Measurements from ENCODE around the gene IFITM10.

IFITM10 gene

GRCh38 chr11:1736447-1736992 lies 13.9 kb downstream of the IFITM10 start:
- DNase-seq, result no peak

- DNase-seq, result no peak
Measured at GRCh38 chr11:1735271-1735670, 15.1 kb downstream of the IFITM10 start.

GRCh38 chr11:1734641-1735081 lies 15.7 kb downstream of the IFITM10 start:
- no peak for DNase-seq

GRCh38 chr11:1733716-1734640 lies 16.4 kb downstream of the IFITM10 start:
- no peak for DNase-seq

- no peak for DNase-seq
Measured at GRCh38 chr11:1733009-1733715, 17.2 kb downstream of the IFITM10 start.

- DNase-seq, result no peak
Measured at GRCh38 chr11:1732418-1733008, 17.9 kb downstream of the IFITM10 start.

DNA sequence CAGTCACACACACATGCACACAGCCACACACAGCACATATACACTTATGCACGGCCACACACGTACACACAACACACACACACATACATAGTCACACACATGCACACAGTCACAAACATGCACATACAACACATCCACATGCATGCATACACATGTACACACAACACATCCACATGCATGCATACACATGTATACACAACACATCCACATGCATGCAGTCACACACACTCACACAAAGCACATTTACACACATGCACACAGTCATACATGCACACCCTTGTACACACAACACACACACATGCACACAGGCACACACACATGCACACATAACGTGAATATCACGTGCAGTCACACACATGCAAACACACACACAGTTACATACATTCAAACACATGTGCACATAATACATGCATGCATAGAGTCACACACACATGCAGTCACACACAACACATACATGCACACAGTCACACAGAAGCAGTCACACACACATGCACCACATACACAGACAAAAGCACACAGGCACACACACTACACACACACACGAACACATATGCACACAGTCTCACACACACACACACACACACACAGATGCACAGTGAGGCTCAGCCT lies 18.8 kb downstream of the IFITM10 start:
- no peak for DNase-seq

- no peak for DNase-seq
Measured at GRCh38 chr11:1730059-1730629, 20.3 kb downstream of the IFITM10 start.

GRCh38 chr11:1729692-1730011 lies 20.7 kb downstream of the IFITM10 start:
- DNase-seq, result no peak

DNA sequence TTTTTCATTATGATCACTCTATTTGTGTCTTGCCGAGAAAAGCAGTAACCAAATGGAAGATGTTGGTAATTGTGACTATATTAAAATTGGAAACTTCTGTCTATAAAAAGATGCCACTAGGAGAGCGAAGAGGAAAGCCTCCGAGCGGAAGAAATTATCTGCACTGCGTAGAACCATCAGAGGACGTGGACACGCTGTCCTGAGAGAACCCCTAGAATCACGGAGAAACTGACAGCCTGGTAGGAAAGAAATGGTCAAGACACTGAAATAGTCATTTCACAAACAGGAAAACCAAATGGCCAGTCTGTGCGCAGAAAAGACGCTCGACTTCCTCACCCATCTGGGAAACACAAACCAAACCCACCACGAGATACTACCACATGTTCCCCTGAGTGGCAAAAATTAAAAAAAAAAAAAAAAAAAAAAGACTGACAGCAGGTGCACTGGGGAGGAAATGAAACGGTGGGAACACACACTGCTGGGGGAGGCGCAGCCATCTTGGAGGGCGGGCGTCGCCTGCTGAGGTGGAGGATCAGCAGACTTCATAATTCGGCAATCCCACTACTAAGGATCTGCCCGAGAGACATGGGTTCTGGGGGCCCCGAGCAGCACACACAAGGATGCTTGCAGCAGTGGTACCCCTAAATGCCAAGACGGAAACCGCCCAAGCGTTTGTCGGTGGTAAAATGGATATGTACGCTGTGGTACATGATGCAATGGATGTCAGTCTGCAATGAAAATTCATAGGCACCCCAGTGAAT lies 21.3 kb downstream of the IFITM10 start:
- DNase-seq, result no peak

- DNase-seq, result no peak
Measured at GRCh38 chr11:1728301-1728700, 22.1 kb downstream of the IFITM10 start.

DNA sequence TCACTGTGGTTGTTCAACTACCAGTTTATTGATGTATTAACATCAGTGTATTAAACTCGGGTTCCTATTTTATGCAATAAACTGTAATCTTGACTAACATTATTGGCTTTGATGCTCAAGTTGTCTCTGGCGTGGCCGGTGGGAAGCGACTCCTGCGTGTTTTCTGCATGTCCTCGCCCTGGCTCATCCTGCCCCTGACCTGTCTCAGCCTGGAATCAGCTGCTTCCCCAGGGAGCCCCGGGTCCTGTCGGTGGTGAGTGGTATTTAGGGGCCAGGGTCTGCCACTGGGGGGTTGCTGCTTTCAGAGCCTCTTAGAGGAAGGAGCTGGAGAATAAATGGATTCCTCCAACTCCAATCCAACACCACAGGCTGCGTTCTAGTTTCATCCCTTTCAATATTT lies 22.5 kb downstream of the IFITM10 start:
- DNase-seq, result no peak

DNA sequence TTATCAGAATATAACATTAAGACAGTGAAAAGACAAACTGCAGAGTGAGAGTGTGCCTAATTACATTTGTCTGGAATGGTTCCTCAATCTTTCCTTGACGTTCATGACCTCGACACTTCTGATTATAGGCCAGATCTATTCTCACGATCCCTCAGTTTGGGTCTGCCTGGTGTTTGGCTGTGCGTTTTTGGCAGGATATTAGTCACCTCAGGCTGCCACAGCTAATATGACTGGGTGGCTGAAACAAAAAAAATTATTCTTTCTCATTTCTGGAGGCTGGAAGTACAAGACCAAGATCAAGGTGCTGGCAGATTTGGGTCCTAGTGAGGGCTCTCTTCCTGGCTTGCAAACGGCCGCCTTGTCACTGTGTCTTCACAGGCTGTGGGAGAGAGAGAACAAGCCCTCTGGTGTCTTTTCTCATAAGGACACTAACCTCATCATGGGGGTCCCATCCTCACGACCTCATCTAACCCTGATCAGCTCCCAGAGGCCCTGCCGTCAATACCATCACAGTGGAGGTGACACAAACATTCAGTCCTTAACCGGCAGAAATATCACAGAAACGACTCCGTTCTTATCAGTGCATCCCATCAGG lies 23.2 kb downstream of the IFITM10 start:
- DNase-seq, result no peak

GRCh38 chr11:1719781-1720180 lies 30.6 kb downstream of the IFITM10 start:
- no peak for DNase-seq

- no peak for DNase-seq
Measured at GRCh38 chr11:1718326-1718725, 32.1 kb downstream of the IFITM10 start.

- no peak for DNase-seq
Measured at GRCh38 chr11:1717745-1718144, 32.6 kb downstream of the IFITM10 start.

DNA sequence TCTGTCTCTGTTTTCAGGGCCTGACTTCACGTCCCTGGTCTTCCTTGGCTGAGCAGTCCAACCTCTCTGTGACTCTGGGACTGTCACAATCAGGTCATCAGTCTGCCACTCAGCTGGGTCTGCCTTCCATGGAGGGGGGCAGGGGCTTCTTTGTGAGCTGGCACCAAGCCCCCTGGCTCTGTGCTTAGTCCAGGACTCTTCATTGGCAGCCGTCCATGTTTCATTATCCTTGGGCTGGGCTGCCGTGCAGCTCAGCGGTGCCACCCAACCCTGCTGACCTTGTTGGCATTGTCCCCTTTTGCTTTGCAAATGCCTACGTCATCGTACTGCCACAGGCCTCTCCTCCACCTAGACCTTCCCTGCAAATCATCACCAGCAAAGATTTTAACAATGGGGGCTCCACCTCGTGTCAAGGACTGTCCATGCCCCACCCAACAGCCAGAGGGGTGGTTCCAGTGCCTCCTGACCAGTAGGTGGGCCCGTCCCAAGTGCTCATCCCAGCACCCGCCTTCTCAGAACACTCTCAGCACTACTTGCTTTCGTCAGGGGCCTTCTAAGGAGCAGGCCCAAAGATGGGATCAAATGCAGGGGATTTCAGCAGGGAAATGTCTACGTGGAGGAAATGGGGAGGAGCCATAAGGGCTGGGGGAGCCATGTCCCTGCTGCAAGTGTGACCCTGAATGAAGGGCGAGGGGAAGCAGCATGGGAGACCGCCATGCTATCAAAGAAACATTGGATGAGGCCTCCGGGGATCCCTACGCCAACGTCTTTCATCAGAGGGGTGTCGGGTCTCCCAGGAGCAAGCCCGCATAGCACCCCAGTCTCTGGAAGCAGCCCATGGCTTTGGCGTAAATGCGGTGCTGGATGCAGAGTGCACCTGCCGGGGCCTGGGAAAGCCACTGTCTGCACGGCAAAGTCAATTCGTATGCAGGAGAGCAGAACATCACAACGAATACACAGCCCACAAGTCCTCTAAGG lies 35.2 kb downstream of the IFITM10 start:
- no peak for DNase-seq

DNA sequence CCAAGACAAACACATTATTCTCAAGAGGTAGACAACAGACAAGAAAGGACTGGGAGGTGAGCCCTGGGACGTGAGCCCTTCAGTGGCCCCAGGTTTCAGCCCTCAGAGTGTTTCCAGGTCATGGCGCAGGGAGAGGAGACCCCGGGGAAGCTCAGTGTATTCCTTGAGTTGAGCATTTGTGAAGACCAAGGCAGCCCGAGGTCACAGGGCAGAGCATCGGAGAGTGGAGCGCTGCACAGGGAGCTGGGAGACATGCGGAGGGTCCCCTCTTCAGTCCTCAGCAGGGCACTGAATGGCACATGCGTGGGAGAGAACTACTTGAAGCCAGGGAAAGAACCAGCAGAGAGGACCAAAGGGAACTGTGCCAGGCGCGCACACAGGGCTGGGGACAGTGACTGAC lies 41.7 kb downstream of the IFITM10 start:
- no peak for DNase-seq

GRCh38 chr11:1707751-1708150 lies 42.6 kb downstream of the IFITM10 start:
- no peak for DNase-seq
